CD4-positive, alpha-beta T cell treated with Interleukin-21 for 1 hour (primary cell): ENCODE results near the gene SMC6.

Experiments used
- DNase-seq: peaks from one replicate; pipeline ENCODE4 v3.0.0-alpha.2; 2020

Gene SMC6

GRCh38 chr2:17615147-17615546 is 138.5 kb downstream of the SMC6 start:
- no peak for DNase-seq

GRCh38 chr2:17614174-17614930 is 139.3 kb downstream of the SMC6 start:
- DNase-seq, result no peak
